HG03060 (cell line): Measurements from ENCODE around the gene BHLHE41.
A peak's percentile ranks its signal among the peaks of the same experiment; 100 is the strongest.

Experiments used
- ATAC-seq: cut with Tn5 transposase; IDR thresholded peaks from one replicate; pipeline ENCODE4 v1.9.1; 2021; ENCODE audit warnings: low read depth, moderate number of reproducible peaks; ENCODE audit not compliant: unreplicated experiment

The BHLHE41 gene

DNA sequence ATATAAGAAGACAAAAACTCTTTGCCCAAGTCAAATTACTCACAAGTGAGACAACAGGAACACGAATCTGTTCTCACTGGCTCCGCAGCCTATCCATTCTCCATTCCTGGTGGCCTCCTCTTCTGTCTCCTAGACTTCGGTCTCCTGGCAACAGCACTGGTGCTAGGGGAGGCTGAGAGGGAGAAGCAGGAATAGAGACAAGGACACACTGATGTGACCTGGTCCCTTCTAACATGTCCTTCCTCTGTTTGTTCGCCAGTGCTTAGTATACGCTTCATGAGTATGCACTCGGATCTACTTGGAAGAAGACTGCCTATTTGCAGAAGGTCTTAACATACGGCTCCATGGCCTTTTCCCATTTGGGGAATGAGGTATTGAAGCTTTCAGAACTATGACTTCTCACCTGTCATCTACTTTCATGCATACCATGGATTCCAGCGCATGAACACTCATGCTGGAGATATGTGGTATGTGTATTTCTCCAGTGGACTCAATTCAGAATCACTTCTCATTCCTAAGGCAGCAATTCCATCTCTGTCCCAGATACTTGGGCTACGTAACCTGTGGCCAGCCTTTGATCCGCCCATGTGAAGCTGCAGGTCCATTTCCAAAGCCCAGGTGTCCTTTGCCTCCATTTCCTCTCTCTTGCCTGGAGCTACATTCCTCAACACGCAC is 33.9 kb downstream of the BHLHE41 start:
- no peak for ATAC-seq

- peak; percentile 97 for ATAC-seq
Observed at GRCh38 chr12:26088998-26089397, 35.8 kb downstream of the BHLHE41 start.

- ATAC-seq, result no peak
Observed at GRCh38 chr12:26086936-26087335, 37.9 kb downstream of the BHLHE41 start.

GRCh38 chr12:26080911-26081310 is 43.9 kb downstream of the BHLHE41 start:
- ATAC-seq, result no peak

GRCh38 chr12:26077915-26078702 is 46.7 kb downstream of the BHLHE41 start:
- no peak for ATAC-seq
